Measurements from ENCODE around the gene FPR2. TPM values are rescaled to one million over a fixed set of nuclear protein-coding genes. Genes with fewer than 3 reads are reported as not detected.

The FPR2 gene
- total RNA-seq, 5 donors from 2014 or later (not counting 1 experiment from before 2014, with no cell fraction given): not detected

- Mint-ChIP-seq H3K27ac (no peak overlapping the region), H3K36me3 (no peaks in the 10 kb centered on the region), H3K4me3 (no peak overlapping the region), H3K27me3 (peaks cover 46 to 50% of the 10 kb centered on the region in 2 donors), H3K9me3 (peaks cover 9 to 17% (median 10%) of the 10 kb centered on the region in 3 donors), H3K4me1 (no peaks in the 10 kb centered on the region)
- no peaks in the 10 kb centered on the region for H3K4me1 ChIP-seq (ENCODE audit: control insufficient read depth in 1 of 2, extremely low read depth in 1 of 2, insufficient read depth in 2 of 2, low read length in 2 of 2)
- 71% methylated on average over 7 of the region's 7 CpGs for WGBS (ENCODE audit: insufficient coverage)
- no peak overlapping the region for H3K27ac ChIP-seq (ENCODE audit: low read length)
- no peak for DNase-seq
- H3K27me3 ChIP-seq (replicated peaks in 1 of 2; ENCODE audit: control insufficient read depth in 2 of 2, extremely low read depth in 1 of 2, insufficient read depth in 2 of 2, low read length in 1 of 2): peaks cover 2 to 54% of the 10 kb centered on the region in 2 experiments
- no peak overlapping the region for H3K4me3 ChIP-seq (ENCODE audit: control insufficient read depth in 1 of 2, extremely low read depth in 1 of 2, low read length in 1 of 2)
- POLR2A ChIA-PET: no interaction called here
- H3K36me3 ChIP-seq (ENCODE audit: control insufficient read depth in 2 of 2, extremely low read depth in 1 of 2, insufficient read depth in 1 of 2, low read length in 1 of 2): no peaks in the 10 kb centered on the region
- H3K9me3 ChIP-seq: no peaks in the 10 kb centered on the region
- CTCF ChIA-PET: interaction anchor here (0.6 to 0.7 kb wide), 2 partner anchors 980 to 1777 kb away, joined by 3 to 9 read pairs; no protein-coding TSS in a partner anchor
- ATAC-seq (replicated peaks in 1 of 4): no peak
Measured at GRCh38 chr19:51727349-51727880, 33.6 kb upstream of the FPR2 start.

- ATAC-seq (replicated peaks in 1 of 4): no peak
- Mint-ChIP-seq H3K4me3 (no peak overlapping the region), H3K27me3 (peaks cover 33 to 38% of the 10 kb centered on the region in 2 donors), H3K9me3 (peaks cover 9 to 19% (median 10%) of the 10 kb centered on the region in 3 donors), H3K36me3 (no peaks in the 10 kb centered on the region), H3K27ac (no peak overlapping the region), H3K4me1 (no peaks in the 10 kb centered on the region)
- CTCF ChIA-PET: no interaction called here
- WGBS (ENCODE audit: insufficient coverage): no CpG with 5 or more reads among the region's 2 CpGs
- H3K27ac ChIP-seq (ENCODE audit: low read length): no peak overlapping the region
- H3K9me3 ChIP-seq: no peaks in the 10 kb centered on the region
- no peaks in the 10 kb centered on the region for H3K36me3 ChIP-seq (ENCODE audit: control insufficient read depth in 2 of 2, extremely low read depth in 1 of 2, insufficient read depth in 1 of 2, low read length in 1 of 2)
- H3K27me3 ChIP-seq (replicated peaks in 1 of 2; ENCODE audit: control insufficient read depth in 2 of 2, extremely low read depth in 1 of 2, insufficient read depth in 2 of 2, low read length in 1 of 2): peaks cover 0 to 45% of the 10 kb centered on the region in 2 experiments
- H3K4me1 ChIP-seq (ENCODE audit: control insufficient read depth in 1 of 2, extremely low read depth in 1 of 2, insufficient read depth in 2 of 2, low read length in 2 of 2): no peaks in the 10 kb centered on the region
- no peak overlapping the region for H3K4me3 ChIP-seq (ENCODE audit: control insufficient read depth in 1 of 2, extremely low read depth in 1 of 2, low read length in 1 of 2)
- POLR2A ChIA-PET: no interaction called here
- DNase-seq: no peak
Measured at GRCh38 chr19:51729781-51730180, 31.2 kb upstream of the FPR2 start.

GRCh38 chr19:51733742-51734522, 27.0 kb upstream of the FPR2 start:
- ChIA-PET POLR2A (no interaction called here), CTCF (no interaction called here)
- Histone ChIP-seq H3K36me3 (ENCODE audit: control insufficient read depth in 2 of 2, extremely low read depth in 1 of 2, insufficient read depth in 1 of 2, low read length in 1 of 2) (no peaks in the 10 kb centered on the region), H3K27me3 (replicated peaks in 1 of 2; ENCODE audit: control insufficient read depth in 2 of 2, extremely low read depth in 1 of 2, insufficient read depth in 2 of 2, low read length in 1 of 2) (peaks cover 2 to 18% of the 10 kb centered on the region in 2 experiments), H3K9me3 (no peaks in the 10 kb centered on the region), H3K27ac (ENCODE audit: low read length) (no peak overlapping the region), H3K4me3 (ENCODE audit: control insufficient read depth in 1 of 2, extremely low read depth in 1 of 2, low read length in 1 of 2) (no peak overlapping the region), H3K4me1 (ENCODE audit: control insufficient read depth in 1 of 2, extremely low read depth in 1 of 2, insufficient read depth in 2 of 2, low read length in 2 of 2) (no peaks in the 10 kb centered on the region)
- H3K4me1 Mint-ChIP-seq: no peaks in the 10 kb centered on the region
- no peak for DNase-seq
- no peak overlapping the region for H3K27ac Mint-ChIP-seq
- H3K27me3 Mint-ChIP-seq: peaks cover 22 to 32% of the 10 kb centered on the region in 2 donors
- no peaks in the 10 kb centered on the region for H3K36me3 Mint-ChIP-seq
- no peak overlapping the region for H3K4me3 Mint-ChIP-seq
- WGBS (ENCODE audit: insufficient coverage): 67% methylated on average over 1 of the region's 7 CpGs
- ATAC-seq (replicated peaks in 1 of 4): no peak
- peaks cover 9 to 16% (median 10%) of the 10 kb centered on the region in 3 donors for H3K9me3 Mint-ChIP-seq

- no peaks in the 10 kb centered on the region for H3K9me3 ChIP-seq
- Mint-ChIP-seq H3K4me3 (no peak overlapping the region), H3K27me3 (peaks cover 22 to 30% of the 10 kb centered on the region in 2 donors), H3K36me3 (no peaks in the 10 kb centered on the region), H3K4me1 (no peaks in the 10 kb centered on the region), H3K27ac (no peak overlapping the region), H3K9me3 (peaks cover 6 to 12% (median 7%) of the 10 kb centered on the region in 3 donors)
- peak in 21 of 35 experiments; percentile 3 to 61 (median 17) for DNase-seq
- no peak for ATAC-seq (replicated peaks in 1 of 4)
- CTCF ChIA-PET: no interaction called here
- no peaks in the 10 kb centered on the region for H3K4me1 ChIP-seq (ENCODE audit: control insufficient read depth in 1 of 2, extremely low read depth in 1 of 2, insufficient read depth in 2 of 2, low read length in 2 of 2)
- H3K4me3 ChIP-seq (ENCODE audit: control insufficient read depth in 1 of 2, extremely low read depth in 1 of 2, low read length in 1 of 2): no peak overlapping the region
- POLR2A ChIA-PET: no interaction called here
- peaks cover 2 to 9% of the 10 kb centered on the region in 2 experiments for H3K27me3 ChIP-seq (replicated peaks in 1 of 2; ENCODE audit: control insufficient read depth in 2 of 2, extremely low read depth in 1 of 2, insufficient read depth in 2 of 2, low read length in 1 of 2)
- 18% methylated on average over 6 of the region's 10 CpGs for WGBS (ENCODE audit: insufficient coverage)
- no peaks in the 10 kb centered on the region for H3K36me3 ChIP-seq (ENCODE audit: control insufficient read depth in 2 of 2, extremely low read depth in 1 of 2, insufficient read depth in 1 of 2, low read length in 1 of 2)
- no peak overlapping the region for H3K27ac ChIP-seq (ENCODE audit: low read length)
Measured at GRCh38 chr19:51735759-51736449, 25.1 kb upstream of the FPR2 start.

- Mint-ChIP-seq H3K36me3 (no peaks in the 10 kb centered on the region), H3K27me3 (peaks cover 18 to 27% of the 10 kb centered on the region in 2 donors), H3K27ac (no peak overlapping the region), H3K9me3 (peaks cover 0 to 1% (median under 1%) of the 10 kb centered on the region in 3 donors), H3K4me1 (no peaks in the 10 kb centered on the region), H3K4me3 (no peak overlapping the region)
- no CpG with 5 or more reads among the region's 3 CpGs for WGBS (ENCODE audit: insufficient coverage)
- no peak for DNase-seq
- Histone ChIP-seq H3K27ac (ENCODE audit: low read length) (no peak overlapping the region), H3K36me3 (ENCODE audit: control insufficient read depth in 2 of 2, extremely low read depth in 1 of 2, insufficient read depth in 1 of 2, low read length in 1 of 2) (no peaks in the 10 kb centered on the region), H3K4me3 (ENCODE audit: control insufficient read depth in 1 of 2, extremely low read depth in 1 of 2, low read length in 1 of 2) (no peak overlapping the region), H3K27me3 (replicated peaks in 1 of 2; ENCODE audit: control insufficient read depth in 2 of 2, extremely low read depth in 1 of 2, insufficient read depth in 2 of 2, low read length in 1 of 2) (peaks cover 2 to 4% of the 10 kb centered on the region in 2 experiments), H3K4me1 (ENCODE audit: control insufficient read depth in 1 of 2, extremely low read depth in 1 of 2, insufficient read depth in 2 of 2, low read length in 2 of 2) (no peaks in the 10 kb centered on the region), H3K9me3 (no peaks in the 10 kb centered on the region)
- CTCF ChIA-PET: no interaction called here
- ATAC-seq (replicated peaks in 1 of 4): no peak
- POLR2A ChIA-PET: no interaction called here
Measured at GRCh38 chr19:51737389-51737788, 23.6 kb upstream of the FPR2 start.

- Mint-ChIP-seq H3K36me3 (no peaks in the 10 kb centered on the region), H3K4me3 (no peak overlapping the region), H3K27me3 (peaks cover 18 to 27% of the 10 kb centered on the region in 2 donors), H3K27ac (no peak overlapping the region), H3K4me1 (no peaks in the 10 kb centered on the region), H3K9me3 (no peaks in the 10 kb centered on the region)
- ChIA-PET POLR2A (interaction anchor here in 1 of 2 donors (0.6 kb wide), 1 partner anchor 347 kb away, joined by 3 read pairs; no protein-coding TSS in a partner anchor), CTCF (no interaction called here)
- ATAC-seq (replicated peaks in 1 of 4) (no peak), DNase-seq (no peak)
- peaks cover 2 to 4% of the 10 kb centered on the region in 2 experiments for H3K27me3 ChIP-seq (replicated peaks in 1 of 2; ENCODE audit: control insufficient read depth in 2 of 2, extremely low read depth in 1 of 2, insufficient read depth in 2 of 2, low read length in 1 of 2)
- no peaks in the 10 kb centered on the region for H3K9me3 ChIP-seq
- no peaks in the 10 kb centered on the region for H3K4me1 ChIP-seq (ENCODE audit: control insufficient read depth in 1 of 2, extremely low read depth in 1 of 2, insufficient read depth in 2 of 2, low read length in 2 of 2)
- no peak overlapping the region for H3K27ac ChIP-seq (ENCODE audit: low read length)
- H3K4me3 ChIP-seq (ENCODE audit: control insufficient read depth in 1 of 2, extremely low read depth in 1 of 2, low read length in 1 of 2): no peak overlapping the region
- H3K36me3 ChIP-seq (ENCODE audit: control insufficient read depth in 2 of 2, extremely low read depth in 1 of 2, insufficient read depth in 1 of 2, low read length in 1 of 2): no peaks in the 10 kb centered on the region
- 100% methylated on average over 1 of the region's 2 CpGs for WGBS (ENCODE audit: insufficient coverage)
Measured at GRCh38 chr19:51737924-51738323, 23.1 kb upstream of the FPR2 start.
